ENCODE results near the gene COL1A1. TPM values are rescaled to one million over a fixed set of nuclear protein-coding genes. Genes with fewer than 3 reads are reported as not detected.

COL1A1 gene
- polyA plus RNA-seq, 1 donor, result 3,874 TPM

- no peak for DNase-seq
Measured at GRCh38 chr17:50153650-50154575, 47.5 kb downstream of the COL1A1 start.

DNA sequence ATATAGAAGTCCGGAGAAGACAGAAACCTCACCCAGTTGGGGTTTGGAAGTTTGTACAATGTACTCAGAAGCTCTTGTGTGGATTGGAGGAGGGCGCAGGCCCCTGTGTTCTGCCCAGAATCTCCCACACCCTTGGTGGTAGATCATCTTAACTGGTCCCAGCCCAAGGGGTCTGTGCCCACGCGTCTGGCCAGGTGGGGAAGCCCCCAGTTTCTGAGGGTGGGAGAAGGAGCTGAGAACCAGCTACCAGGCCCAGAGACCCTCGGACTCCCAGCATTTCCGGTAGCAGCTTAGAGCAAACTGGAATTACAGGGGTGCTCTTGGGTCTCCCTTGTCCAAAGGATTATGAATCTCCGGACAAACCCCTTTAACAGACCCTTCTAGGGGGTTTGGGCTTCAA, 48.7 kb downstream of the COL1A1 start:
- no peak for DNase-seq

DNA sequence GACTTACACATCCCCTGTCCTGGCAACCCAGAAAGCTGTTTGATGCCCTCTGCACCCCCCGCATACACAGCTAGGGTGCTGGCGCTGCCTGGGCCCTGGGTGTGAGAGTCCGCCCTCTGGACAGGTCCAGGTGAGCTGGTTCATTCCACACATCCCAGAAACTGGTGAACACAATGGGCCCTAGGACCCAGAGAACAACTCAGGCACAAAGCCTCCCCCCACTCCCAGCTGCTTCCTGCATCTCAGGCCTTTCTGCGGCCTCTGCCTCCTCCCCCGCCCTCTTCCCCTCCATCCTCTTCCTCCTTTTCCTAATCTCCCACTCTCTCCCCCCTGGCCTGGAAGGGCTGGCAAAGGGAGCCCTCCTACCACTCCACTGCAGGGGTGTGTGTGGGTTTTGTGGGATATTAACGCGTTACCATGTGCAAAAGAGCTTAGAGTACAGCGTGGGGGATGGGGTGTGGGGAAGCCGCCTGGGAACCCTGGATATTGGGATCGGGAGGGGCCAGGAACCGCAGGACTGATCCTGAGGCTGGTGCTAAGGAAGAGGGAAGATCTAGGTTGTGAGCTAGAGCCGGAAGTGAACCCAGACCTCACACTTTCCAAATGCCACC, 49.4 kb downstream of the COL1A1 start:
- DNase-seq, result peak; percentile 90

DNA sequence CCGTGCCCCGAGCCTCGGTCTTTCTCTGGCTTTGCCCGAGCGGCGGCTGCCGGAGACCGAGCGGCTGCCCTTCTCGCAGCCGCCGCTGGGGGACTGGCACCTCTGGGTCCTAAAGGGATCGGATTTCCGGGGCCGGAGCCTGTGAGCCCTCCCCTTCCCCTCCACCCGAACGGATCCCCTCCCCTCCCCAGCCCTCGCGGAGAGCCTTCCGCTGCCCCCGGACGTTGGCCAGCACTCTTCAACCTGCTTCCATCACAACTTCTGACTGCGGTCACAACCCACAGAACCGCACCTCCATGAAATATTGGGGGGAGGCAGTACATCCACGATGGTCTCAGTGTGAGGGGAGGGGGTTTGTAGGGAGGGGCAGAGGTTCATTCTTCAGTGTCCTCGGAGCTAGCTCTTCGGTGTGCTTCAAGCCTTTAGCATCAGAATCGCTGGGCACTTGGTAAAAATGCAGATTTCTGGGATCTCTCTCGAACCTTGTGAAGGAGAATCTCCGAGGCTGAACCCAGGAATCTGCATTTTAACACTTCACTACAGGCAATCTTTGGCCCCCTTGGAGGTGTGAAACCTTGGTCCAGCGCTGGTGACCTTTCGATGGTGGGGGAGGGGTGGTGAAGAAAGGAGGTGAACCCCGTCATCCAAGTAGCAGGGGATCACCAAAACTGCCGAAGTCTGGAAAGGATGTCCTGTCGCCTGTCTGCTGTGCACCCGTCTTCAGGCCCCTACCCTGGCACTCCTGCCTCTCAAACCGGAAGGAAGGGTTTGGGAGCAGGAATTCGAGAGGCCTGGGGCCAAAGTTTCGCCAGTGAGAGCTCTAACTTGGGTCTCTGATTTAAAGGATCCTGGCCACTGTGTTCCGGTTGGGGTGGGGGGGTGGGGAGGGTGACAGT, 50.1 kb downstream of the COL1A1 start:
- DNase-seq, result peak; percentile 93

DNA sequence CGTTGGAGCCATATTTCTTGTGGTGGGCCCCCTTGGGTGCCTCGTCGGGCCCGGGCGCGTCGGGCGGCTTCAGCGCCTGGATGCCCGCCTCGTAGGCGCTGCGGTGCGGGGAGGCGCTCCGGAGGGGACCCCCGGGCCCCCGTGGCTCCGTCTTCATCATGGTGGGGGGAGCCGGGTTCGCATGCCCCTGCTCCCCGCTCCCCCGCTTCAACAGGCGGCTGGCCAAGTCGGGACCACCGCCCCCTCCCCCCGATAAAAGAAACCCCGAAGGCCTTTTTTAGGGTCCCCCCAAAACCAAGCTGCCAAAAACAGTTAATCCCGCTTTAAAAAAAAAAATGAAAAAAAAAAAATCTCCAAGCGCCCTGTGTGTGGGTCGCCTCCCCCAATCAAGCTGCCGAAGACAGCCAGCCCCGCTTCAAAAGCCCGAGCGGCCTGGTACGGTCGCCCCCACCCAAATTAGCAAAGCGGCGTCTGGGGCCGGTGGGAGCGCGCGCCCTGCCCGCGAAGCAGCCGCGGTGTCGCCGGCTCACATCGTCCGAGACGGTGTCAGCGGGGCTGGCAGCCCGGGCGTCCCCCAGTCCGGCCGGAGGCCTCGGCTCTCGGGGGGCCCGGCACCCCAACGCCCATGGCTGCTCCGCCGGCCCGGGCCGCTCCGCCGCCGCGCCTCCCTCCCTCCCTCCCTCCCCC, 50.9 kb downstream of the COL1A1 start, which contains the start of gene PPP1R9B:
TSS of gene PPP1R9B (minus strand) at position 324 of the 687 bp plus-strand sequence. CDS start at position 160, 164 bp downstream.
- DNase-seq, result no peak

- no peak for DNase-seq
Measured at GRCh38 chr17:50149417-50150353, 51.7 kb downstream of the COL1A1 start.

GRCh38 chr17:50149091-50149416, 52.4 kb downstream of the COL1A1 start:
- DNase-seq, result no peak

DNA sequence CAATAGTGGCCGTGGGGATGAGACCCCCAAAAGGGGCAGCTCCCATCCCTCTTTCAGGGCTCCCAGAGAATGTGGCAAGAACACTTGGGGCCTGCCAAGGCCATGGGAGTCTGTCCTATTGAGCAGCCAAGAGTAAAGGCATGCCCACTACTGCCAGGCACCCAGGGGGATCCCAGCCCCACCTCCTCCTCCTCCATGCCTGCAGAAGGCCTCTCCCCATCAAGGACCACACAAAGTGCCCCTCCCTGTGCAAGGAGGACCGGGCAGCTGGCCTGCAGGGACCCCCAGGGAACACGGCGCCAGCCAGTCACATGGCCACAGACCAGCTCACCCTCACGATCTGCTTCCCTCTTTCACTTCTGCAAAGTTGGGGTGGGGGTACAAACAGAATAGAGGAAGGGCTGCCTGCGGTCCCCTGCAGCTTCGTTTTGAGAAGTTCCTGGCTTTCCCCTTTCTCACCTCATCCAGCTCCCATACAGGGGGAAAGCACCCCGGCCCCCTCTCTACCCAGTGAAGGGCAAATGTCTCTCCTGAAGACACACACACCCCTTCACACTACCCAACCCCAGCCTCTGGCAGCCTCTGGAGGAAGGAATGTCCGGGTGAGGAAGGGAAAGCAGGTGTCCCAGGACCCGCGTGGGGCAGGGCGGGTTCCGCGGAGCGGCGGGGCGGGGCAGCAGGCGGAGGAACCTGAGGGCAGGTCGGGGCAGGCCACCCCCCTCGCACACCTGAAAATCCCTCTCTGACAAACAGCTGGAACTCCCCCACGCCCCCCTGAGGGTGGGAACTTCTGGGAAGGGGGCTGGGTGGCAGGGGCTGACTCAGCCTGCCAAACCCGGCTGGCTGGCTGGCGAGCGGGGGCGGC, 53.0 kb downstream of the COL1A1 start:
- DNase-seq, result no peak

DNA sequence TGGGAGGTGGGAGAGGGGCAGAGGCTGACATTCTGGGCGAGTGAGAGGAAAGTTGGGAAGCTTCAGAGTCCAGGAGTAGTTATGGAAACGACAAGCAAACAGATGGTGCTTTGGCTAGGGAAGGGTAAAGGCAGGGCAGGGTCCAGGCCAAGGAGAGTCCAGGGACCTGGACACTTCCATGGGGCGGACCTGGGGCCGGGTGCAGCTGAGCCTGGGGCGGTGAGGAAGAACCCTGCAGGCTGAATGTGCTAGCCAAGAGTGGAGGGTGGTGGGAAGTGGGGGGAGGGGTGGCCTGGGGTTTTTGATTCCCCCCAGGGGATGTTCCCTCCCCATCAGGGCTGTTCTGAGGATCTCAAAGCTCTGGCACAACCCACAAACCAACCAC, 53.6 kb downstream of the COL1A1 start:
- DNase-seq, result no peak

DNA sequence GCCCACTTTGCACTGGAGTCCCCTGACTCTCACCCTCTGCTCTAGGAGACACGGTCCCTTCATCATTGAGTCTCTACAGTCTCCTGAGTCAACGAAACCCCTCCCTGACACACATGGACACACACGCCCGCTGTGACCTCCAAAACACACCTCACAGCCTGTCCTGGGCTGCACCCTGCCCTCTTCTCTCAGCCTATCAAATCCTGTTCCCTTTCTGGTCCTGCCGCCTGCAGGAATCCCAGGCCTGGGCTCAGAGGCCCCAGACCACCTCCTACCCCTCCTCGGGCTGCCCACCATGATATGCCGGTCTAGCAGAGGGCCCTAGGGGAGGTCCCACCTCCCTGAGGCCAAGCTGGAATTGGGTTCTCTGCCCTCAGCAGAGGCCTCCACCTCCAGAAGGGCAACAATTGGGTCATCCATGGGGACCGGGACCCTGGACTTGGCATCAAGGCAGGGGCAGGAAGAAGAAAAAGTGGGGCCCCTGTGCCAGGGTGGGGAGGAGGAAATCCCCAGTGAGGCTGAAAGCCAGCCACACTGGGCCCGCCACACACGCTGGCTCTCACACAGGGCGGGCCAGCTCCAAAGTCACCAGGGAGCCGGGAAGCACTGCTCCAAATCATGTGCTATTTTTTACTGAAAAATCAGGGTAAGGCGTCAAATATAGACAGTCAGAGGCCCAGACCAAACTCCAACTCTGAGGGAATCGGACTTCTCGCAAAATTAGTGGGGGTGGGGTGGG, 54.3 kb downstream of the COL1A1 start:
- no peak for DNase-seq

DNA sequence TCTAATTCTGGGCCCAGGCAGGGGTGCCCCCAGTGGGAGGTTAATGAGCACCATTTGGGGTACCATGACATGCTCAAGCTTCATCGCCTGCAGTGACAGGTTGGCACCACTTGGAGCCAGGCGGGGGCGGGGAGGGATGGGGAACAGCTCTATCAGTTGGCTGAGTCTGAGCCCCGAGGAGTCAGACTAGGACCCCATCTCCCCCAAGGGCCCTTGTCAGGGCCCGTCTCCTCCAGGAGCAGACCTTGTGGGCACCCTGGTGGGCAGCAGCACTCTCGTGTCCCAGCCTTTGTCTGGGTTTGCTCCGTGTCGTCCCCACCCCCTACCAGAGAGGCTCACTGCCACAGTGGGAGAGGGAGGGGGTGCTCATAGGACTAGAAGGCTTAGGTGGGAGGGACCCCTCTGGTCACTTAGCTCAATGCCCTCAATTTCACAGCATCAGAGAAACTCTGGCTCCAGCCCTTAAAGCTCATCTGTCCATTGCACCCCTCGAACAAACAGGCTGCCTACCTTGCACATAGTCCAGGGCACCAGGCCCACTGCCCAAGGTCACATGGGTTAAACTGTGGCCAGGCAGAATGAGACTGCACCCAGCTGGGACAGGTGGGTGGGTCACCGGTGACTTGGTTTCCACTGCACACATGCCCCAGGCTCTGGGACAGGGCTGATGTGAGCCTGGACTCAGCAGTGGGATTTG, 55.1 kb downstream of the COL1A1 start:
- DNase-seq, result no peak

DNA sequence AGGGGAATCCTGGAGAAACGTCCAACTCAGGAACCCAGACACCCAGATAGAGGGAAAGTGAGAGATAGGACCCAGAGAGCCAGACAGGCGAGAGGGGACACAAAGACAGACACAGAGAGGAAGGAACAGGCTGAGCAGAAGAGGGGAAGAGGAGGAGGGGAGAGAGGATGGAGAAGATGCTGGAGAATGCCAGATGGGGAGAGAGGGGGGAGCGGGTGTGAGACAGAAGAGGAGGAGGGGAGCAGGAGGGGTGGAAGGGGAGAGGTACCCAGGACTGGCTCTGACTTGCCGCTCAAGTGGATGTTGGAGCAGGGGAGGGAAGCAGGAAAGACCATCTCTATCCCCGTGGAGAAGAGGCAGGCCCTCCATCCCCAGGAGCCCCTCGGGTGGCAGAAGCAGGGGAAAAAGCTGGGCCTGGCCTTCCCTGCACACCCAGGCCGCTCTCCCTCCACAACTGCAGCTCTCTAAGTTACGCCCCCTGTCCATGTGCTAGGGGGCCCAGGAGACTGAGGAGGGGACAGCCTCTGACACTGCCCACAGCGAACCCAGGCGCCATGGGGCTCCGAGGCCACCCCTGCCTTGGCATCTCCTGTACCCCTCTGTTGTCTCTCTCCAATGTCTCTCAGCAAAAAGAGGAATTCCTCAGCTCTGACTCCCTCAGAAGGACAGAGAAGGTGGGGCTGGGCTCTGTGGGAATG, 55.8 kb downstream of the COL1A1 start:
- DNase-seq, result no peak

DNA sequence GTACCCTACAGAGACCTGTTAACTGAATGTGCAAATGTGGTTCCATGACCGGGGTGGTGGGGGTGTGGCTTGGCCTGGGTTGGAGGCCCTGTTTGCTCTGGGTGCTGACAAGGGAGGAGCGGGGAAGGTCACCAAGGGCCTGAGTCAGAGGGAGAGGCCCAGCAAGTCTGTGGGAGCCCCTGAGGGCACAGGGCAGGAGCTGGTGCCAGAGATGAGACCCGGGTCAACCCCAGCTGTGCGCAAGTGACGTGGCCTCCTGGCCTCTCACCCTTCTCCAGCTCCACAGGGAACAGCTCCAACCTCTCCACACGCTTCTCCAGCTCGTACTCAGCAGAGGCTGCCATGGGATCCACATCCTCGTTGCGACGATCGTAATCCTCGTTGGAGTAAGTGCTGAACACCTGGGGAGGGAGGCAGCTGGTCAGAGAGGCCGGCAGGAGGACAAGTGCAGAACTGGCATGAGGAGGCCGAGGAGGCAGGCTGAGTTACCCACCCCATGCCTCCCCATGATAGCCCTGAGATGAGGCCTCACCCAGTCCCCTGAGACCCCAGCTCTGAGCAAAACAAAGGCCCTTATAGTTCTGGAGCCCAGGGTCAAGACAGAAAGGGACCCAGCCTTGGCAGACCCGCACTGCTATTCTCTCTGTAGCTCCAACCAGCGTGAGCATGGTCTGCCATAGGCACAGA, 56.4 kb downstream of the COL1A1 start:
- DNase-seq, result no peak

DNA sequence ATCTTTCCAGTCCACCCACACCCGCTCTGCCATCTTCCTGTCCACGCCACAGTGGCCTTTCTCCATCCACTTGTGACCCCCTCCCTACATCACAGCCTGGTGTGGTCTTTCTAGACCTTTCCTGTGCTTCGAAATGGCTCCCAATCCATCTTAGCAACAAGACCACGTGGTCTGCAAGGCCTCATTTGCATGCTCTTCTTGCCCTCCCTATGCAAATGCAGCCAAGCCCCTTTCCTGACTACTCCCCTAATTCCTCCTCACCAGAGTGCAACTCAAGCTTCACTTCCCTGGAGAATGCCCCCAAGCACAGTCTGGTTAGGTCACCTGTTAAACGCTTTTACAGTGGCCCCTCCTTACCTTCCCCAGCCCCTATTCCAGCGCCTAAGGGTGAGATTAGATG, 57.1 kb downstream of the COL1A1 start:
- DNase-seq, result no peak

GRCh38 chr17:50143461-50144176, 57.8 kb downstream of the COL1A1 start:
- DNase-seq, result no peak

- no peak for DNase-seq
Measured at GRCh38 chr17:50141745-50142110, 59.7 kb downstream of the COL1A1 start.

Data from hindlimb muscle (tissue), 1 donor.